Measurements from ENCODE around the gene MFNG. TPM values are rescaled to one million over a fixed set of nuclear protein-coding genes. Genes with fewer than 3 reads are reported as not detected.

MFNG gene
- total and polyA plus RNA-seq, 2 donors = 6.7 to 24.8 TPM

DNA sequence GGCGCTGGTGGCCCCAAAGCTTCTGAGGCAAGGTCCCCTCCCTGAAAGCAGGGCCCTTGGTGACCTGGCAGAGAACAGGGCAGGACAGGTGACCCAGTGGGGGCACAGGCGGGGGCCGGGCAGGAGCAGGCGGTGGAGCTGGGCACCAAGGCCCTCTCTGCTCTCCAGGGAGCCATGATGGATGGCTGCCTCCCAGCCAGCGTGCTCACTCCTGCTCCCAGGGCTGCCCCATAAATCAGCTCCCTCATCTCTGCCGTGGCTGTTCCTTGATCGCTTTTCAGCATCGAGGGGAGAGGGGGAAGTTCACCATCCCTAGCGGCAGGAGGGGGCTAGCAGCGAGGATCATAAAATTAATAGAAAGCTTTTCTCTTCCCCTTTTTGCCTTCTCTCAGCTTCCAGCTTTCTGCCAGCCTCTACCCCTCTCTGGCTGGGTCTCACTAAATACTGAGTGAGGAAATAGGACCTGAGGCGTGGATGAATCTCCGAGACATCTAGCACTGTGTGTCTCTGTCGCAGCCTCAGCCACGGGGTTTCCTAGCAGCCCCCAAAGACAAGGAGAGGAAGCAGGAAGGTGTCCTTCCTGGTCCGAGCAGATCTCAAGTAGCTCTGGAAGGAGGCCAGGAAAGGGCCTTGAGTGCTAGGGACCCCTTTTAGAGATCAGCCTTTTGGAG is 36.7 kb downstream of the MFNG start:
- Histone ChIP-seq H3K27ac (ENCODE audit: low read depth) (no peak overlapping the region), H3K4me1 (ENCODE audit: insufficient read depth) (no peaks in the 10 kb centered on the region), H3K36me3 (ENCODE audit: insufficient read depth) (no peaks in the 10 kb centered on the region), H3K4me3 (ENCODE audit: low read depth, low read length) (no peak overlapping the region)
- WGBS = 44% methylated on average over 15 of the region's 15 CpGs
- DNase-seq (ENCODE audit: extremely low spot score) = no peak

- no peak for DNase-seq (ENCODE audit: extremely low spot score)
Observed at GRCh38 chr22:37448516-37449127, 37.6 kb downstream of the MFNG start.

DNA sequence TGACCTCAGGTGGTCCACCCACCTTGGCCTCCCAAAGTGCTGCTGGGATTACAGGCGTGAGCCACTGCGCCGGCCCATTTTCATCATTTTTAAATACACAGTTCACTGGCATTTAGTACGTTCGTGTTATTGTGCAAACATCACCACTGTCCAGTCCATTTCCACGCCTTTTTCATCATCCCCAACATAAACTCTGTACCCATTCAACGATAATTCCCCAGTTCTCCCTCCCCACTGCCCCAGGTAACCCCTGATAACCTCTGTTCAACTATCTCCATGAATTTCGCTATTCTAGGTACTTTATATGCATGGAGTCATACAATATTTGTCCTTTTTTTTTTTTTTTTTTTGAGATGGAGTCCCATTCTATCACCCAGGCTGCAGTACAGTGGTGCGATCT is 40.7 kb downstream of the MFNG start:
- no peak overlapping the region for H3K4me3 ChIP-seq (ENCODE audit: low read depth, low read length)
- H3K27ac ChIP-seq (ENCODE audit: low read depth) = no peak overlapping the region
- no peak for DNase-seq (ENCODE audit: extremely low spot score)
- no peaks in the 10 kb centered on the region for H3K36me3 ChIP-seq (ENCODE audit: insufficient read depth)
- WGBS = 81% methylated on average over 9 of the region's 9 CpGs
- H3K4me1 ChIP-seq (ENCODE audit: insufficient read depth) = no peaks in the 10 kb centered on the region

More at GRCh38 chr22:37448516-37449127, 37.6 kb downstream of the MFNG start:
- no peak overlapping the region for H3K27ac ChIP-seq (ENCODE audit: low read depth)
- H3K4me1 ChIP-seq (ENCODE audit: insufficient read depth) = no peaks in the 10 kb centered on the region
- H3K36me3 ChIP-seq (ENCODE audit: insufficient read depth) = no peaks in the 10 kb centered on the region
- H3K4me3 ChIP-seq (ENCODE audit: low read depth, low read length) = no peak overlapping the region
- 76% methylated on average over 18 of the region's 18 CpGs for WGBS

DNA sequence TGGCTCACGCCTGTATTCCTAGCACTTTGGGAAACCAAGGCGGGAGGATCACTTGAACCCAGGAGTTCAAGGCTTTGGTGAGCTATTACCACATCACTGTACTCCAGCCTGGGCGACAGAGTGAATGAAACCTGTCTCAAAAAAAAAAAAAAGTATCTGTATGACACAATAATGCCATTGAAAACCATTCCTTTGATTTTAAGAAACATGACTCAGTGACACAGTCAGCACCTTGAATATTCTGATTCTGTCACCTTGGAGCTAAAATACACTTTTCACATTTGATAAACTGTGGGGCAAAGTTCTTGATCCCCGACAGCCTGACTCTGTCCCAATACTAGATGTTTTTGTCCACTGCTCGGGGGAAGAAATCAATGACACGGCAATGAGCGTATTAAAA is 42.2 kb downstream of the MFNG start:
- no peak overlapping the region for H3K4me3 ChIP-seq (ENCODE audit: low read depth, low read length)
- WGBS = 81% methylated on average over 7 of the region's 7 CpGs
- H3K36me3 ChIP-seq (ENCODE audit: insufficient read depth) = no peaks in the 10 kb centered on the region
- H3K27ac ChIP-seq (ENCODE audit: low read depth) = no peak overlapping the region
- no peaks in the 10 kb centered on the region for H3K4me1 ChIP-seq (ENCODE audit: insufficient read depth)
- no peak for DNase-seq (ENCODE audit: extremely low spot score)

DNA sequence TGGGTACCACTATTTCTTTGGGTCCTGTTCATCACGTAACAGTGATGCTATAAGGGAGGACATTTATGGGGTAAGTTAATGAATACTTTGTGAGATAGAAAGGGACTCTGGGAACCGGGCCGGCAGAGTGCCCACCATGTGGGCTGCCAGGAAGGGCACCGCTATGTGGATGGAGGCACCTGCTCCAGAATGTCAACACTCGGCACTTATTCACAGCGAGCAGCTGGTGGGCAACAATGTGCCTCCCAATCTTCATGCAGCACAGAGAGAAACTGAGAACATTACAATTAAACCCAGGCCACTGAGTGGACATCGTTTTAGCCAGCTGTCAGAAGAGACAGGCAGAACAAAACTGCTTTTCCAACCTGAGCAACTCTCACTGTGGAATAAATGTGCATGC is 43.1 kb downstream of the MFNG start:
- DNase-seq (ENCODE audit: extremely low spot score) = no peak

GRCh38 chr22:37442537-37442936 is 43.6 kb downstream of the MFNG start:
- Histone ChIP-seq H3K27ac (ENCODE audit: low read depth) (no peak overlapping the region), H3K4me3 (ENCODE audit: low read depth, low read length) (no peak overlapping the region), H3K36me3 (ENCODE audit: insufficient read depth) (no peaks in the 10 kb centered on the region), H3K4me1 (ENCODE audit: insufficient read depth) (no peaks in the 10 kb centered on the region)
- no peak for DNase-seq (ENCODE audit: extremely low spot score)
- WGBS = 81% methylated on average over 2 of the region's 2 CpGs

More for the DNA sequence above, 43.1 kb downstream of the MFNG start:
- Histone ChIP-seq H3K27ac (ENCODE audit: low read depth) (no peak overlapping the region), H3K36me3 (ENCODE audit: insufficient read depth) (no peaks in the 10 kb centered on the region), H3K4me3 (ENCODE audit: low read depth, low read length) (no peak overlapping the region), H3K4me1 (ENCODE audit: insufficient read depth) (no peaks in the 10 kb centered on the region)
- WGBS = 85% methylated on average over 7 of the region's 7 CpGs

DNA sequence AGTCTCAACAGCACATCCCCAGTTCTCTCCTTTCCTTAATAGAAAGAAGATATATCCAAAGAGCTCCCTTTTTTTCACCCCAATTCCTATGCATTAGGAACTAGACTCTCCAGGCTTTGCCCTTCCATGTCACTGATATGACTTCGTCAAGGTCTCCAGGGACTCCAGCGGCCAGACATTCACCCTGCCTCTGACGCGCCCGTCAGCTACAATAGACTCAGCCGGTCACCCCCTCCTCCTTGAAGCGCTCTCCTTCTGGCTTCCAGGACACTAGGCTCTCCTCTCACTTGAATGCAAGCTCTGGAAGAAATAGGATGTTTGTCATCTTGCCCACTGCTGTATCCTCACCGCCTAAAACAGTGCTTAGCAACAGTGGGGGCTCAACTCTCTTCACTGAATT is 44.0 kb downstream of the MFNG start:
- H3K4me1 ChIP-seq (ENCODE audit: insufficient read depth) = no peaks in the 10 kb centered on the region
- no peaks in the 10 kb centered on the region for H3K36me3 ChIP-seq (ENCODE audit: insufficient read depth)
- WGBS = 63% methylated on average over 8 of the region's 8 CpGs
- no peak overlapping the region for H3K27ac ChIP-seq (ENCODE audit: low read depth)
- no peak overlapping the region for H3K4me3 ChIP-seq (ENCODE audit: low read depth, low read length)
- DNase-seq (ENCODE audit: extremely low spot score) = no peak

- DNase-seq (ENCODE audit: extremely low spot score) = no peak
- no peaks in the 10 kb centered on the region for H3K4me1 ChIP-seq (ENCODE audit: insufficient read depth)
- WGBS = 86% methylated on average over 4 of the region's 4 CpGs
- H3K36me3 ChIP-seq (ENCODE audit: insufficient read depth) = no peaks in the 10 kb centered on the region
- H3K4me3 ChIP-seq (ENCODE audit: low read depth, low read length) = no peak overlapping the region
- H3K27ac ChIP-seq (ENCODE audit: low read depth) = no peak overlapping the region
Observed at GRCh38 chr22:37440875-37441274, 45.3 kb downstream of the MFNG start.

GRCh38 chr22:37439347-37439746 is 46.8 kb downstream of the MFNG start:
- no peaks in the 10 kb centered on the region for H3K4me1 ChIP-seq (ENCODE audit: insufficient read depth)
- WGBS = 82% methylated on average over 5 of the region's 5 CpGs
- no peak overlapping the region for H3K4me3 ChIP-seq (ENCODE audit: low read depth, low read length)
- DNase-seq (ENCODE audit: extremely low spot score) = no peak
- no peak overlapping the region for H3K27ac ChIP-seq (ENCODE audit: low read depth)
- H3K36me3 ChIP-seq (ENCODE audit: insufficient read depth) = no peaks in the 10 kb centered on the region

DNA sequence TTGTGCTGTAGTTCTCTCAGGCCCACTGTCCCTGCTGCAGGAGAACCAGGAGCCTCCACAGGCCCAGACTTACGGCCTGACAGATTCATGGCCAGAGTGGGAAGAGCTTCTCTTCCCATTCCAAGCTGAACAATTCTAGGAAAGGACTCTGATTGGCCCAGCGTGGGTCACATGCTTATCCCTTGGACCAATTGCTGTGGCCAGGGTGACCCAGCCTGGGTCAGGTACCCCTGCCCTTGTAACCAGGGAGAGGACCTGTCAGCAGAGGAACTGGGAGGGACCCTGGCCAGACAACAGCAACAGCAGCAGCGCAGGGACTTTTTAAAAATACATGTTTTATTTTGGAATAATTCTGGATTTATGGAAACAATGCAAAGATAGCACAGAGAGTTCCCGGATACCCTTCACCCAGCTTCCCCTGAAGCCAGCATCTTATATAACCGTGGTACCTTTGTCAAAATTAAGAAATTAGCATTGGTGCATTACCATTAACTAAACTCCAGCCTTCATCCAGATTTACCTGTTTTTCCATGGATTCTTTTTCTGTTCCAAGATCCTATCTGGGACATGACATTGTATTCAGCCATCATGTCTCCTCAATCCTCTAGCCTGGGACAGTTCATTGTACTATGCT is 50.1 kb downstream of the MFNG start:
- 85% methylated on average over 5 of the region's 5 CpGs for WGBS
- no peak for DNase-seq (ENCODE audit: extremely low spot score)
- Histone ChIP-seq H3K27ac (ENCODE audit: low read depth) (no peak overlapping the region), H3K36me3 (ENCODE audit: insufficient read depth) (no peaks in the 10 kb centered on the region), H3K4me3 (ENCODE audit: low read depth, low read length) (no peak overlapping the region), H3K4me1 (ENCODE audit: insufficient read depth) (no peaks in the 10 kb centered on the region)

GRCh38 chr22:37433786-37434185 is 52.4 kb downstream of the MFNG start:
- WGBS = 17% methylated on average over 11 of the region's 11 CpGs
- H3K4me1 ChIP-seq (ENCODE audit: insufficient read depth) = no peaks in the 10 kb centered on the region
- no peak overlapping the region for H3K27ac ChIP-seq (ENCODE audit: low read depth)
- no peaks in the 10 kb centered on the region for H3K36me3 ChIP-seq (ENCODE audit: insufficient read depth)
- DNase-seq (ENCODE audit: extremely low spot score) = no peak
- no peak overlapping the region for H3K4me3 ChIP-seq (ENCODE audit: low read depth, low read length)

- Histone ChIP-seq H3K36me3 (ENCODE audit: insufficient read depth) (no peaks in the 10 kb centered on the region), H3K4me3 (ENCODE audit: low read depth, low read length) (no peak overlapping the region), H3K4me1 (ENCODE audit: insufficient read depth) (no peaks in the 10 kb centered on the region), H3K27ac (ENCODE audit: low read depth) (no peak overlapping the region)
- DNase-seq (ENCODE audit: extremely low spot score) = no peak
- WGBS = 95% methylated on average over 3 of the region's 3 CpGs
Observed at GRCh38 chr22:37432708-37433054, 53.5 kb downstream of the MFNG start.

- Histone ChIP-seq H3K27ac (ENCODE audit: low read depth) (no peak overlapping the region), H3K4me1 (ENCODE audit: insufficient read depth) (no peaks in the 10 kb centered on the region), H3K36me3 (ENCODE audit: insufficient read depth) (no peaks in the 10 kb centered on the region), H3K4me3 (ENCODE audit: low read depth, low read length) (no peak overlapping the region)
- 61% methylated on average over 14 of the region's 14 CpGs for WGBS
- no peak for DNase-seq (ENCODE audit: extremely low spot score)
Observed at GRCh38 chr22:37431801-37432707, 54.1 kb downstream of the MFNG start.

Data from urinary bladder (tissue), 4 donors.